Erythroblast (primary cell): ENCODE measurements around the gene LRRC14B.
"Not testable (repeated sequence)": the region's sequence is repeated elsewhere in the genome, so short reads cannot be mapped to it uniquely, and the experiment has no call there.

Experiments
- DNase-seq, 2 experiments: peaks; one replicate each; lab custom pipeline; 2025; lab: John Stamatoyannopoulos, UW
- GATA1 ChIP-seq: IDR thresholded peaks from 2 replicates; pipeline ENCODE4 v1.6.1; 2011; ENCODE audit warnings: low read depth, mild to moderate bottlenecking, control low read depth, low read length, moderate library complexity
- POLR2A ChIP-seq: IDR thresholded peaks from 2 replicates; pipeline ENCODE4 v1.6.1; 2011; ENCODE audit warnings: mild to moderate bottlenecking, low read length

Gene LRRC14B

GRCh38 chr5:207599-207998 lies 16.3 kb downstream of the LRRC14B start:
- no peak for DNase-seq

DNA sequence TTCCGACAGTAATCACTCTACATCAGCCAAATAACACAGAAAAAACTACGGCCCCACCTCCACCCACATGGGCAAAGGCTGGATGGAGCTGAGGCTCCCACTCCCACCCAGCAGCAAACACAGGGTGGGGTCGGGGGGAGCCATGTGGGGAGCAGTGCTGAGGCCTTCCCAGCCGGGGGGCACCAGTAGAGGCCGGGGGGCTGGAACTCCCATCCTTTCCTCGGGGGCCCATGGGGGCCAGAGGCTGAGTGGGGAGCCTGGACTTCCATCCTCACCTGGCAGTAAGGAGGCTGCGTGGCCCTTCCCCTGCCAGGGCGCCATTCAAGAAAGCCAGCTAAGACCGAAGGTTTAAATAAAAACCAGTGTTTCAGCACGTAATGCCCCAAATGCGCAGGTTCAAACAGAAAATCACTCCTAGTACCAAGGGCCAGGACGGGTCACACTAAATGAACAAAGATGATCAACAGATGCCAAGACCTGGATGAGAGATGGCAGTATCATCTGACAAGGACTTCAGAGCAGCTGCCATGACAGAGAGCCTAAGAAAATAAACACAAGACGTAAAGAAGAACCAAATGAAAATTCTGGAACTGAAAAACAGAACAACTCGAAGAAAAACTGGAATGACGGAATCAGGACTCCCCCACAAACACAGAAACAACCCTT lies 17.3 kb downstream of the LRRC14B start:
- no peak for TF ChIP-seq POLR2A
- TF ChIP-seq GATA1, result no peak

More at GRCh38 chr5:207599-207998, 16.3 kb downstream of the LRRC14B start:
- no peak for TF ChIP-seq GATA1

GRCh38 chr5:213803-214395 lies 22.6 kb downstream of the LRRC14B start:
- no peak for DNase-seq
- TF ChIP-seq POLR2A (no peak), GATA1 (no peak)

More for the DNA sequence above, 17.3 kb downstream of the LRRC14B start:
- DNase-seq, result no peak

DNA sequence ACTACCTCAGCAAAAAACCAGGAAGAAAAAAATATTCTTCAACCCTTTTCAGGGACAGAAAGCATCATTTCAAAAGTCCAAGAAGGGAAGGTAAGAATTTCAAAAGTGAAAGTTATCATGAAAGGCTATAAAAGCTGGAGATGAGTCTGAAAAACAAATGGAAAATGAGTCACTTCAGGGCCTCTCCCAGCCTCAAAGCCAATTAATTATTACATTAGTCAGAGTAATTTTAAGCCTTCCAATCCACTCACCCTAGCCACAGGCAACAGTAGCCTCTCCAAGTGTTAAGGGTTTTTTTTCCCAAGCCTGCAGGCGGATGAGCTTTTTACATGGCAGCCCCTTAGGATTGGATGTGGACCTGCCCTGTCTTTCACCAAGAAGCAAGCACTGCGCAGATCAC lies 24.0 kb downstream of the LRRC14B start:
- DNase-seq, result not testable (repeated sequence)

- DNase-seq, result not testable (repeated sequence)
Observed at GRCh38 chr5:216076-216475, 24.8 kb downstream of the LRRC14B start.

GRCh38 chr5:217494-218456 lies 26.5 kb downstream of the LRRC14B start, which contains the start of the genes CCDC127 and SDHA:
CCDC127 (minus strand) TSS chr5:218153; CDS start chr5:216849, 1,304 bp downstream.
SDHA (plus strand) TSS chr5:218320; CDS start chr5:218356, 36 bp downstream.
- DNase-seq, result peak; percentile 94 to 97
- TF ChIP-seq POLR2A, result peak; percentile 68

GRCh38 chr5:218457-219291 lies 27.4 kb downstream of the LRRC14B start:
- peak; percentile 67 to 73 for DNase-seq

GRCh38 chr5:219460-219863 lies 28.2 kb downstream of the LRRC14B start:
- TF ChIP-seq POLR2A (no peak), GATA1 (no peak)
- DNase-seq, result peak; percentile 33 to 51

More at GRCh38 chr5:218457-219291, 27.4 kb downstream of the LRRC14B start:
- no peak for TF ChIP-seq GATA1

DNA sequence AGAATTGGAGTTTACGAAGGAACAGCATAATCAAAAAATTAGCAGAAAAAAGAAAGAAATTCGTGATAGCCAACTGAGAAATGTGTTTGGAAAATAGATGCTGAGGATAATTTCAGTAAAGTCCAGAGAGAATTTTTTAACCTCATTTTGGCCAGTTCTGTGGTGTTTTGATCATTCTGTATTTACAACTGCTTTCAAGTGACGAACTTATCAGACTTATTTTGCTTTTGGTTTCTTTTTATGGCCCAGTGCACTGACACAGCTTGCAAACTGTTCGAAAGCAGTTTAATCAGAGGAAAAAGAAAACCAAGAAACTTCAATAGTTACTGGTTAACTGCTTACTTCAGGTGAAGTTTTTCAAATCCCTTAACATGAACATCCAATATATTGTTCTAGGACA lies 28.7 kb downstream of the LRRC14B start:
- DNase-seq, result peak; percentile 24 to 56
- TF ChIP-seq GATA1 (no peak), POLR2A (no peak)

GRCh38 chr5:222951-223715 lies 31.8 kb downstream of the LRRC14B start:
- not testable (repeated sequence) for DNase-seq

DNA sequence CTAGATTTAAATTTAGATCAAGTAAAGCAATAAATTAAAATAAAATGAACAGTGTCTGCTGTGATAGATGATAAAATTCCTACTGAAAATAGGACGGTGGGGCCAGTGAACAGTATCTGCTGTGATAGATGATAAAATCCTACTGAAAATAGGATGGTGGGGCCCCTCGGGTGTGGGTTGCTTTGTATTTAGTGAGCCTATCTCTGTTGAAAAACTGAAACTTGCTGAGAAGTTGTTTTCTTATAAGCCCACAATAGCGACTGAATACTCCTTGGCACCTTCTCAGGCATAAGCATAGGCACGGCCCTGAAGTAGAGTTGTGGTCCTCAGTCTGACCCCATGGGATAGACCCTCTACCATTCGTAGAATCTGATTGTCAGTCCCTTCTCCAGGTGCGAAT lies 32.5 kb downstream of the LRRC14B start:
- TF ChIP-seq GATA1 (no peak), POLR2A (no peak)

DNA sequence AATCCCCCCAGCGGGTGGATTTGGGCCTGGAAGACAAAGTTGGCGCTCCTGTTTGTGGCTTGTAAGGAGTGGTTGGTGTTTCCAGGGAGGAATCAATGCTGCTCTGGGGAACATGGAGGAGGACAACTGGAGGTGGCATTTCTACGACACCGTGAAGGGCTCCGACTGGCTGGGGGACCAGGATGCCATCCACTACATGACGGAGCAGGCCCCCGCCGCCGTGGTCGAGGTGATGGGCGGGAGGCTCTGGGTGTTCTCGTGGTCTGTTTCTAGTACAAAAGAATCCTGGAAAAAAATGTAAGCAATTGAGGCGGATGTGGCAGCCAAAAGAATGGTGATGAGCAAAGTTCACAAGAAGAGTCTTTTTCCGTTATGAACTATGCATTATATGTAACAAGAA lies 34.0 kb downstream of the LRRC14B start:
- no peak for TF ChIP-seq POLR2A
- TF ChIP-seq GATA1, result no peak
- no peak for DNase-seq

More for the DNA sequence above, 32.5 kb downstream of the LRRC14B start:
- no peak for DNase-seq

GRCh38 chr5:227375-227774 lies 36.1 kb downstream of the LRRC14B start:
- not testable (repeated sequence) for DNase-seq
